Measurements from ENCODE around the gene UNC13D. TPM values are rescaled to one million over a fixed set of nuclear protein-coding genes. Genes with fewer than 3 reads are reported as not detected.

UNC13D gene
- total RNA-seq, 2 experiments from 2014 or later: 162 to 165 TPM

DNA sequence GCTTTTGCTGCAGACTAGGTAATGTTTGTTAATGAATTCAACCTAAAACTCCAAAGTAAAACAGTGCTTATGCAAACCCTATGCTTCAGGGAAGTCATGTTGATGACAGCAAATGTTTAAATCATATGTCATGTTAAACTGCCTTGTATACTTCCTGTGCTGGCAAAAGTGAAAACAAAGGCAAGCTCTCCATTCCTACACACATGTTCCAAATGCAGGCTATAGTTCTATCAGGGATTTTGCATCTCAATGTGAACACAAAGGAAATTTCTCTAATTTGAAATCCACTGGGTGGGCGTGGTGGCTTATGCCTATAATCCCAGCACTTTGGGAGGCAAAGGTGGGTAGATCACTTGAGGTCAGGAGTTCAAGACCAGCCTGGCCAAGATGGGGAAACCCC lies 40.3 kb downstream of the UNC13D start:
- CTCF ChIA-PET: interaction anchor here (0.5 to 1.1 kb wide), 3 partner anchors 28 to 293 kb away, joined by 3 read pairs; no protein-coding TSS in a partner anchor
- POLR2A ChIA-PET: interaction anchor here (1.1 kb wide), 1 partner anchor 24 kb away, joined by 4 read pairs; a partner anchor contains a TSS

DNA sequence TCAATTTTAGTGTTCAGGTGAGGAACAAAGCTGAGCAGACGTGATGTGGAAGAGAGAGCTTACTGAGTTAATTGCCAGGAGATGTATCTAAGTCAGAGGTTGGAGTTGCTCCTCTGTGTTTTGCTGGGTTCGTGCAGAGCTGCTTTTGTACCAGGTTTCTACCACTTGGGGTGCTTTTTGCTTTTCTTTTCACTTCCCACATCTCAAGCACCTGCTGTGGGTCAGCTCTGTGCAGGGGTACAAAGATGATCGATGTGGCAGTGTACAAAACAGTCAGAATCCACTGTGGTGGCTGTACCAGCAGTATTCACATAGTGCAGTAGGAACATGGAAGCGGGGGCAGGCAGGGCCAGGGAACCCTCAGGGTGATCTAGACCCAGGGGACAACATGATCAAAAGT lies 44.8 kb downstream of the UNC13D start:
- ChIA-PET CTCF (no interaction called here), POLR2A (interaction anchor here (0.5 to 1.1 kb wide), 2 partner anchors 23 to 29 kb away, joined by 3 to 8 read pairs; no protein-coding TSS in a partner anchor)

DNA sequence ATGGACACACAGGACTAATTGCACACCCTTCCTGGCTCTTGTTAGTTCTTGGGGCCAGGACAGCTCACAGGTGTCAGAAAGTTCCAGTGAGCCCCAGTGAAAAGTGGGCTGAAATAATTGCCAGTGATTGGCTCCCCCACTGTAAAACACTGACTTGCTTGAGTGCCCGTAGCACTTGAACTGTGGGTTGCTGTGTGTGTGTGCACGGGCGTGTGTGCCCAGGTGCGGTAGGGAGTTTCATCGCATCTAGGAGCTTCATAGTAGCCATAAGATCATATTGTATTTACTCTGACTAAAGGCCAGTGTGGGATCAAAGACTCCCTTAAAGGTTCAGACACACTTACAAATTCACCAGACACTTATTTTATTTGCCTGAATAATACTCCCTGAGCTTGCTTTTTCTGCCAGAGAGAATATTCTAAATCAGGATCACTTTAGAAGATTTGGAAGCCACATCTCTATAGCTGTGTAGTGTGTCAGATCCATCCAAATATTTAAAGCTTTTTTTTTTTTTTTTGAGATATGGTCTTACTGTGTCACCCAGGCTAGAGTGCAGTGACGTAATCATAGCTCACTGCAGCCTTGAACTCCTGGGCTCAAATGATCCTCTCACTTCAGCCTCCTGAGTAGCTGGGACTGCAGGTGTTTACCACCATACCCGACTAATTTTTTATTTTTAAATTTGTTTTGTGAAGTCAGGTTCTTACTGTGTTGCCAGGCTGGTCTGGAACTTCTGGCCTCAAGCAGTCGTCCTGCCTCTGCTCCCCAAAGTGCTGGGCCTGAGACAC lies 48.2 kb downstream of the UNC13D start:
- CTCF ChIA-PET: interaction anchor here (0.6 to 0.9 kb wide), 4 partner anchors 31 to 70 kb away, joined by 3 to 4 read pairs (median 4); no protein-coding TSS in a partner anchor
- POLR2A ChIA-PET: interaction anchor here (0.5 to 0.7 kb wide), 5 partner anchors 17 to 396 kb away, joined by 3 to 6 read pairs (median 4); no protein-coding TSS in a partner anchor

DNA sequence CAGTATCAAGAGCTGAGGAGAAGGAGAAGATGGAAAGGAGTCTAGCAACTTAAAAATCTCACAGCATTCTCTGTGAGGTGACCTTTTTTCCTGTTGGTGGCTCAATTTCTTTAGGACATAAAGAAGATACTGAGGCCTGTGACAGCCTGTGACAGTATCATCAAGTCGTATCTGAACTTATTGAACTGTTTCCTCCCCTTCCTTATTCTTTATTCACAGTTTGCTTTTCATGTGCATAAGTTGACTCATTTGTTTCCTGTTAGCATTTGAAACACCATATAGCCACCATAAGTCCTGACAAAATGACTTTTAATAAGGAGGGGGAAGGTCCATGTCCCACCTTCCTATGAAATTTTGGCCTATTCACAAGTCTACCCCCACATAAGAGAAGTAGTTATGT lies 50.7 kb downstream of the UNC13D start:
- CTCF ChIA-PET: interaction anchor here (1.1 kb wide), 1 partner anchor 44 kb away, joined by 3 read pairs; no protein-coding TSS in a partner anchor

DNA sequence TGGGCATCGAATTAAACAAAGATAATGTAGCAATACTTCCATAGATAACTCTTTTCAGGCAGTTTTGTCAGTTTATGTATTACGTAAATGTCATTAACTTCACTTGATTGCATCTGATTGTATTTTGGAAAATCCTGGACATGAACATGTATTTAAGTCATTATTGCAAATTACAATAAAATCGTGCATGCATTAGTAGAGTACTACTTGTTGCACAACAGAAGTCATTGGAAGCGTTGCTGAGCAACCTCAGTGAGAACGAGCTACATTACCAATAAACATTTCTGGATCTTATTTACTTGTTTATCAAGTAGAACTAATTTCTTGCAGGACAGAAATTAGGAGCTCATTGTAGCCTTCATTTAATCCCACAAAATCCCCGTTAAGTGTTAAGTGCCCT lies 53.0 kb downstream of the UNC13D start:
- ChIA-PET POLR2A (no interaction called here), CTCF (interaction anchor here (1.4 kb wide), 2 partner anchors 37 to 38 kb away, joined by 3 to 4 read pairs; no protein-coding TSS in a partner anchor)

More for the DNA sequence above, 50.7 kb downstream of the UNC13D start:
- POLR2A ChIA-PET: no interaction called here

DNA sequence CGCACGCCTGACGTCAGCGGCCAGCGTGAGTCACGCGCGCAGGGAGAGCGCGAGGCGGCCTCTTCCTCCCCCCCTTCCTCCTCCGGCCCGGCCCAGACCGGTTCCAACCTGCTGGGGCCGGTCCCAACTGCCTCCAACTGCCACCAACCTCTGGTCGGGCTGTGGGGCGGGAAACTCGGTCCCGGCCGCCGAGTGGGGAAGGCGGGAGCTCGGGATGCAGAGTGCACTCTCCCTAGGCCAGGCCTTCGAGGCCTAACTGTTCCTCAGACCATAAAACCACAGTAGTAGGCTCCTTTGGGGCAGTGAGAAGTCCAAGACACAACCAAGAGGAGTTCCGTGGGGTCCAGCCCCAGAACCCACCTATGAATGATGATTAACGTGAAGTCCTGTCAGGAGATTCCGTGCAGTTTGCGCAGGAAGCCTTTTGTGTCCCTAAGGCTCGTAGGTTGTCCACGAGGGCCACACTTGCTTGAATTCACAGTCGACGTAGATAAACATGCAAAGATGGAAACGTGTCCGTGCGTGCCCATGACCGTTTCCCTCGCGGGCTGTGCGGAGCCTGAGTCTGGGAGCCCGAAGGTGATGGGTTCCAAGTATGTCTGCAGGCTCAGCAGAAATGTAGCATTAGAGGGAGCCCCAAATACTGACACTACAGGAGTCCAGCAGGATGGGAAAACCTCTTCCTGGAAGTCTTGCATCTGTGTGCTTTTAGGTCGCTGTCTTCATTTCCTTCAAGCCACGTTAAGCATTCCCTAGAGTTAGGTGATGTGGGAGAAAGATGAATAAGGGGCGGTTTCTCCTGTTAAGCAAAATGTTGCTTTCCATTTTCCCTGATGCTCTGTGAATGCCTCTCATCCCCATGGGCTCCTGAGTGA lies 59.0 kb downstream of the UNC13D start:
- POLR2A ChIA-PET: interaction anchor here (0.6 to 2.1 kb wide), 9 partner anchors 9 to 111 kb away, joined by 3 to 12 read pairs (median 5); partner anchors contain the start of genes ITGB4 and TRIM65
- CTCF ChIA-PET: interaction anchor here (0.8 to 2.9 kb wide), 10 partner anchors 8 to 152 kb away, joined by 3 to 14 read pairs (median 3); partner anchors contain the start of genes GALK1 and SMIM5

DNA sequence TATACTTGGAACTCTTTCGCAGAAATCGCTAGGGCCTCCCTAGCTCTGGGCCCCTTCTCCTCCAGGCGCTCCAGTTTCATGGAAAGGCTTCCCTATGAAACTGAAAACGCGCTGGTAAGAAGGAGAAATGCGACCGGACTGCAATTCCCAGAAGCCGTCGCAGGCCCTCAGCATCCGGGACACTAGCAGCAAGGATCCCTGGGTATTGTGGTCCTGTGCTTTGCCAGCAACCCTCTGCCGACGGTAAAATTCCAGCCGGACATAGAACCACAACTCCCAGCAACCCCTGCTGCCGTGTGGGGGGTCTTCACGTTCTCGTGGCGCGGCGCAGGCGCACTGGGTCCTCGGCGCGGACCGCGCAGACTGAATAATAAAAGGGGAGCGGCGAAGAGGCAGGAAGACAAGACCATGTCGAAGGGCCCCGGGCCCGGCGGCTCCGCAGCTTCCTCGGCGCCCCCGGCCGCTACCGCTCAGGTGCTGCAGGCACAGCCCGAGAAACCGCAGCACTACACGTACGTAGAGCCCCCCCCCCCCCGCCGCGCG lies 59.7 kb downstream of the UNC13D start, which contains the start of gene UNK:
Gene UNK, plus strand, starts transcription at position 334 of the 543 bp plus-strand sequence. Its CDS starts 75 bp downstream, at position 409.
- CTCF ChIA-PET: interaction anchor here (0.6 to 2.9 kb wide), 6 partner anchors 20 to 374 kb away, joined by 3 to 14 read pairs (median 4); partner anchors contain the start of gene GALK1
- POLR2A ChIA-PET: interaction anchor here (0.6 to 1.8 kb wide), 6 partner anchors 19 to 112 kb away, joined by 3 to 11 read pairs (median 6); partner anchors contain the start of genes GALK1 and ITGB4

DNA sequence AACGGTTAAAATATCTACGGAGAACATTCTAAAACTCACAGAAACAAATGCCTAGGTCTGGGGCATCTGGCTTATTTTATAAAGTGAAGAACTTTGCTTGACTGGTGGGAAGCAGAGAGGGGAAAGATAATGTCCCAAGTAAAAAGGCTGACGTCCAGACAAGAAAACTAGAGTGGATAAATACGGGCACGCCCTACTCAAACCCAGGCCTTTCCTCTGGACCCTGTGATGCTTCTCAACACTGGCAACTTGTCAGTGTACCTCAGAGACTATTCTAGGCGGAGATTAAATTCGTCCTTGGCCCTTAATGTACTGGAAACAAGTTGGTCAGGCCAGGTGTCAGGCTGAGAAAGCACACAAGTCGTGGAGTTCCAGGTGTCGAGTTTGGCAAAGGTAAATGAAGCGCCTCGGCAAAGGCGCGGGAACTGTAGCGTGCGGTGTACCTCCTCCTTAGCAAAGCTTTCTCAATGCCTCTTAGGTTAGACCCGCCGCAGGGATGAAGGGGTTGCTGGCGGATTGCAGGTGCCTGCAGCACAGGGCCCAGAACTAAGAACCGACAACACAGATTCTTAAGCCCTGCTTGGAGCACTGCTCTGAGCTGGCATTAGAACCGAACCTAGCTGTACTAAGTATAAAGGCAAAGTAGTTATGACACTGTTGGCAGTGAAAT lies 60.3 kb downstream of the UNC13D start:
- POLR2A ChIA-PET: interaction anchor here (0.6 to 1.8 kb wide), 7 partner anchors 19 to 112 kb away, joined by 3 to 11 read pairs (median 5); partner anchors contain the start of genes GALK1 and ITGB4
- CTCF ChIA-PET: interaction anchor here (0.6 to 2.9 kb wide), 10 partner anchors 19 to 373 kb away, joined by 3 to 14 read pairs (median 4); partner anchors contain the start of genes GALK1 and WBP2

DNA sequence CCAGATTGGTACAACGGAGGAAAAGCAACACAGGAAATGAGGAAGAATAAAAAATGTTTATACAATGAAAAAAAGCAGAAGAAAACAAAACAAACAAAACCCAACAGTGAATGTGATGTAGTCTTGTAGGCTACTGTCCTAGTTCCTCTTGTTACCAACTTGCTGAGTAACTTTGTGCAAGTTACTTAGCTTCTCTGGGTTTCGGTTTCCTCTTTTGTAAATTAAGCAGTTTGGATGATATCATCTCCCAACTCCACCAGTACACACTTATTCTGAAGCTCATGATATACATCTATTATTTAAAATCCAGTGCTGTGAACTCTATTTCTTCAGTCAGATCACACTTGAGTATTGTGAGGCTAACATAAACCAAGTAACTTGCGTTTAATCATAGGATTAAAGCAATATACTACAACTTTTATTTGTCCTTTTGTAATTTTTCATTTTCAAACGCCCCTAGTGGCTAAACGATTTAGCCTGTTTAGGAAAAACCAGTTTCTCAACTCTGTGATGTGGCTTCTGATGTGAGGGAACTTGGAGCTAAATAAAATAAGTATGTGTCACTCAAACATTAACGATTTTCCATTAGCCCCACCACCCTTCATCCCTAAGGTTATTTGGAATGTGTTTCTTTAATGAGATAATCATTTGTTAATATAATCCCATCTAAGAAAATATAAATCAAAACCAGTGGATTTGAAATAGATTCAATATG lies 61.0 kb downstream of the UNC13D start:
- CTCF ChIA-PET: interaction anchor here (0.7 to 2.9 kb wide), 10 partner anchors 18 to 1455 kb away, joined by 3 to 14 read pairs (median 4); partner anchors contain the start of genes GALK1 and WBP2
- POLR2A ChIA-PET: interaction anchor here (0.6 to 1.8 kb wide), 6 partner anchors 18 to 358 kb away, joined by 3 to 7 read pairs (median 3); partner anchors contain the start of genes FOXJ1 and GALK1

DNA sequence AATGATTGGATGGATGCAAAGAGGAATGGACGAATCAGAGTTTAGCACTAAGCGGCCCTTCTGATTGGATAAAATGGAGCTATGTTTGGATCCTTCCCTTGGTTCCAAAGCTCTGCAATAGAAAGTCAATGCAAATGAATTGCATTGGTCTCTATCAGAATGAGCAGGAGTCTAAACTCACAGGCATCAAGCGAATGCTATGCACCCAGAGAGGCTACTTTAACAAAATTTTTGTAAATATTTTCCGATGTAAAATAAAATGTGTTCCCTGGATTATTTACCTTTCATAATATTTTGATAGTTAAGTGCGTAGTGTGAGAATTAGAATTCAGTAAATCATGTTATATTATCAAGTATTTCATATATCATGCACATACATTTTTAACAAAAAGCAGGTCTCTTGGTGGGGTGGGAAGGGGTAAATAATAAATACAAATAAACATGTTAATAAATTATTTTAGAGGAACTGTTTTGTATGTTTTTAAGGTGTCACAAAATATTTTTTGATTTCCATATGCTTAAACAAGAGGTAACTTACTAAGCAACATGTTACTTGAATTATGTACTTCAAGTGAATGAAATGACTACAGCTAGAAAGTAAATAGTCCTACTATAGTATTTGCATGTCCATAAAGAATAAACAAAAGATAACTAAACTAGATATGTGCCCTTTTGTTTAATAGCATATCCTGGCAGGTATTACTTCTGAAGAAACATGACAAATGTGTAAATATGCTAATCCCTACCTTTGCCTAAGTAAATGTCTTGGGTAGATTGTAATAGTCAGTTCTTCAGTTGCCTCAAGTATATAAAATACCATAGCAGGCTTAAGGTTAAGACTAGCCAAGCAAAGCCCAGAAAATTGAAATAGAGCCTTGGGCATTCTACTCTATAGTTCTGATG lies 64.0 kb downstream of the UNC13D start:
- ChIA-PET POLR2A (interaction anchor here (0.6 to 1.1 kb wide), 10 partner anchors 15 to 1454 kb away, joined by 3 to 9 read pairs (median 4); partner anchors contain the start of genes GALK1, KIF19, TRIM65 and WBP2), CTCF (interaction anchor here (1.0 to 1.6 kb wide), 3 partner anchors 14 to 75 kb away, joined by 3 to 9 read pairs (median 4); partner anchors contain the start of genes GALK1 and WBP2)

DNA sequence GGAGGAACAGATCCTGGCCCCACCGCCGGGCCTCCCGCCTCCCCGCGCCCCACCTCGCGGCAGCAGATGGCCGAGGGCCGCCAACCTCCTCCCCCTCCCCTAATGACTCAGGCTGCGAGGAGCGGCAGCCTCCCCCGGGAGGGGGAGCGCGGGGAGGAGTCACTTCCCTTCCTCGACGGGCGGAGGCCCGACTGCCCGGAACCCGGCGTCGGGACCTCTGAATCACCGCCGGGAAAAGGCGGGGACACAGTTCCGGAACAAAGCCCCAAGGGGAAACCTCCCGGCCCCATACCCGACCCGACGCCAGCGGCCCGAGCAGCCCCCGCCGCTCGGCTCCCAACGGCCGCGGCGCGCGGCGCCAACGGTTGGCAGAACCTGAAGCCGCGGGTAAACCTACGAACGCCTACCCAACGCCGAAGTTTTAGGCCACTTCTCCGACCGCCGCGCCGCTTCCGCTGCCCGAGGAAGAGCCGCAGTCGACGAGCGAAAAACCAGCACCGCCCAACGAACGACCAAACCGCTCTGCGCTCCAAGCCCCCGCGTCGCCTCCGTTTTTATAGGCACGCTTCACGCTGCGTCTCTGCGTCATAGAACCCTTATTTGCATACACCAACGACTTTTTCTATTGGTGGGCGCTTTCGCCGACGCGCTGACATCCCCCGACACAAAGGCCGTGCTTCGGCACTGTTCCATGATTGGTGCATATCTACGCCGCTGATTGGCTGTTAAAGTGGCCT lies 64.8 kb downstream of the UNC13D start:
- ChIA-PET CTCF (interaction anchor here (1.0 to 1.6 kb wide), 4 partner anchors 14 to 76 kb away, joined by 3 to 9 read pairs (median 4); partner anchors contain the start of genes GALK1 and WBP2), POLR2A (interaction anchor here (0.6 to 5.3 kb wide), 13 partner anchors 14 to 1454 kb away, joined by 3 to 36 read pairs (median 4); partner anchors contain the start of genes GALK1, KIF19, TRIM65 and WBP2)

DNA sequence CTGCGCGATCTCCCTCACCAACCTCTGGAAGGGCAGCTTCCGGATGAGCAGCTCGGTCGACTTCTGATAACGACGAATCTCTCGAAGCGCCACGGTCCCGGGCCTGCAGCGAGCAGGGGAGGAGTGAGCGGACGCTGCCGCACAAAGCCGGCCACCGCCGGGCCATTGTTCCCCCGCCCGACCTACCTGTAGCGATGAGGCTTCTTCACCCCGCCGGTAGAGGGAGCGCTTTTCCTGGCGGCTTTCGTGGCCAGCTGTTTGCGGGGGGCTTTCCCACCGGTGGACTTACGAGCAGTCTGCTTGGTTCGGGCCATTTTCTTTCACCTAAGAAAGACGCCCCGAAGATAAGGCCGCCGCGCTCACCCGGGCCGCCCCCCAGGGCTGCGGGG lies 65.3 kb downstream of the UNC13D start:
- ChIA-PET CTCF (interaction anchor here (0.6 to 1.6 kb wide), 3 partner anchors 13 to 66 kb away, joined by 4 to 9 read pairs (median 5); partner anchors contain the start of gene GALK1), POLR2A (interaction anchor here (0.6 to 5.3 kb wide), 4 partner anchors 14 to 76 kb away, joined by 4 to 36 read pairs (median 4); partner anchors contain the start of gene GALK1)

DNA sequence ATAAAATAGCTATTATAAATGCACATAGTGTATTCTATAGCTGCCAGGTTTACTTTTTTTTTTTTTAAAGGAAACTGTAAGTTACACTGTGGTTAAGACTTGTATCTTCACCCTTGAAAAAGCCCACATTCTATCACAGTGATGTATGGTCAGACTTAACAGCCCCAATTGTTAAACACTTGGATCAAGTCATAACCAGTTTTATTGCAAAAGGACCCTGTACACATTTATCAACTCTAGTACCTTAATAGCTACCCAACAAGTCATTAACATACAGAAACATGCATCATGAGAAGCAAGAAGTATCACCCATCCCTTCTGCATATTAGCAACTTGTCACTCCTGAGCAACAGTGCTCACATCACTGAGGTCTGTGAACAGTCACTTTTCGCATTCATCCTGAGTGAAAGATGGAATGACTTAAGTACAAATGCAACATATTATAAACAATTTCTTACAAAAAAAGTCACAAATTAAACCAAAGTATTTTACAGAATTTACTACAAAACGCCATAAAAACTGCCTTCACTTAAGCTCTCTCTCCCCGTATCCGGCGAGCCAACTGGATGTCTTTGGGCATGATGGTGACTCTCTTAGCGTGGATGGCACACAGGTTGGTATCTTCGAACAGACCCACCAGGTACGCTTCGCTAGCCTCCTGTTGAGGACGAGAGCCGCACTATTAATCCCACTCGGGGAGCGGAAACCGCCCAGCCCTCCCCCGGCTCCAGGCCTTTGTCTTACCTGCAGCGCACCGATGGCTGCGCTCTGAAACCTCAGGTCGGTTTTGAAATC lies 65.9 kb downstream of the UNC13D start:
- ChIA-PET CTCF (interaction anchor here (0.6 to 4.3 kb wide), 5 partner anchors 11 to 67 kb away, joined by 4 to 14 read pairs (median 5); partner anchors contain the start of gene GALK1), POLR2A (interaction anchor here (0.6 to 5.3 kb wide), 6 partner anchors 13 to 76 kb away, joined by 4 to 36 read pairs (median 4); partner anchors contain the start of gene GALK1)
